ENCODE data around the gene MAP4K2.

Gene MAP4K2

DNA sequence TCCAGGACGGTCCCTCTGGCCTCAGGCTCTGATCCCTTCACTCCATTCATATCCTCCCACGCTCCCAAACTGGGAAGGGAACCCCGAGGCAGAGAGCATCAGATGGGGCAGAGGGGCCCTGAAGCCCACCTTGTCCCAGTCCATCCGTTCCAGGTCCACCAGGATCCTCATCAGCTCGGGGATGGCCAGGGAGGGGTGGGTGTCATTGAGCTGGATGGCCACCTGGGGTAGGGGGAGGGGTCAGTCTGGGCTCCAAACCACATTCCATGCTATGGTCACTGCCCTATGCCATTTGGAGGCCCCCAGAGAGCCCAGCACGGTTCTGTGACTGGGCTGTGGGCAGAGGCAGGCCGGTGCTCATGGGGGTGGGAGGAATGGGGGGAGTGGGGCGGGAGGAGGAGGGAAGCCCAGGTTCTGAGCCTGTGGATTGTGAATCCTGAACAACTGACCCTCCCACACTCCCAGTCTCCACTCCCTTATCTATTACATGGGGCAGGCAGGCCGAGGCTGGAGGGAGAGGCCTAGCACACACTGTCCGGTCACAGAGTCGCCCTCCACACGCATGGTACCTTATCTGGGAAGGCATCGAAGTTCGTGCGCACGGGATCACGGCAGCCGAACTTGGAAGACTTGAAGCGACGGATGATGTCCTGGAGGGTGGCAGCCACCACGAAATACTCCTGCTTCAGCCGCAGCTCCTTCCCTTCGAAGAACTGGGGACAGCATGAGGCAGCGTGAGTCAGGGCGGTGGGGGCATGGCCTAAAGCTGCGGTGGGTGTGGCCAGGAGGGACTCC is 48.7 kb downstream of the MAP4K2 start:
- DNase-seq = no peak

DNA sequence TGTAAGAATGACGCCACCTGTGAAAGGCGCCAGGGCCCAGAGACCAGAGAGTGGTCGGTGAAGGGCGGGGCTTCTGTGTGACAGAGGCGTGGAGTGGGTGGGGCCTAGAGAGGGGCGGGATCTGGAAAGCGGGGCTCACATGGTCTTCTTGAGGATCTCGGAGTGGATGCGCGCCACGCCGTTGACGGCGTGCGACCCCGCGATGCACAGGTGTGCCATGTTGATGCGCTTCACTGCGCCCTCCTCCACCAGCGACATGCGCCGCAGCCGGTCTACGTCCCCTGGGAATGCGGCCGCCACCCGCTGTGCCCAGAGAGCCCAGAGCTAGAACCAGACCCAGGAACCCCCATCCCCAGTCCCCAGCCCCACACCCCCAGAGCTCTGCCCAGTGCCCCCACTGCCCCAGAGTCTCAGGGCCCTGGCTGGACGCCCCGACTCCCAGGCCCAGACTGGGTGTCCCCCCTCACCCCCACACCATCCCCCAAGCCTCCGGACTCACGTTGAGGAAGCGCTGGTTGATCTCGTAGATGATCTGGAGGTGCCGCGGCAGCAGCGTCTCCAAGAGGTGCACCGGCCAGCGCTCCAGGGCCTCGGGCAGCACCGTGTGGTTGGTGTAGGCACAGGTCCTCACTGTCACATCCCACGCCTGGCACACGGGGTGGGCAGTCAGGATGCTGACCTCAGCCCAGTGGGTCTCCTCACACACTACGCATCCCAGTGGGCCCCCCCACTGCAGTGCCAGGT is 49.5 kb downstream of the MAP4K2 start:
- no peak for DNase-seq

DNA sequence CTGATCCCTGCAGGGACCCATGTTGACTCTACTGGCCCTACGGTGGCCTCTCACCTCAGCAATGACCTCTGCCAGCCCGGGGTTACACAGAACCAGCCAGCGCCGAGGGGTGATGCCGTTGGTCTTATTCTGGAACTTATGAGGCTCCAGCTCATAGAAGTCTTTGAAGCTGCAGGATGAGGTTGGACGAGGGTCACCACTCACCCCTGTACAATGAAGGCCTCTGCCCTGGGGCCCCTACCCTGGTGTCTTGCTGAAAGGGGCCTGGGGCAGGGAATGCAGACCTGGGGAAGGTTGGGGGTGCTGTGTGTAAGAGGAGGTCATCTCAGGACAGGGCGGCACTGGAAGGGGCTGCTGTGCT is 50.0 kb downstream of the MAP4K2 start:
- no peak for DNase-seq

DNA sequence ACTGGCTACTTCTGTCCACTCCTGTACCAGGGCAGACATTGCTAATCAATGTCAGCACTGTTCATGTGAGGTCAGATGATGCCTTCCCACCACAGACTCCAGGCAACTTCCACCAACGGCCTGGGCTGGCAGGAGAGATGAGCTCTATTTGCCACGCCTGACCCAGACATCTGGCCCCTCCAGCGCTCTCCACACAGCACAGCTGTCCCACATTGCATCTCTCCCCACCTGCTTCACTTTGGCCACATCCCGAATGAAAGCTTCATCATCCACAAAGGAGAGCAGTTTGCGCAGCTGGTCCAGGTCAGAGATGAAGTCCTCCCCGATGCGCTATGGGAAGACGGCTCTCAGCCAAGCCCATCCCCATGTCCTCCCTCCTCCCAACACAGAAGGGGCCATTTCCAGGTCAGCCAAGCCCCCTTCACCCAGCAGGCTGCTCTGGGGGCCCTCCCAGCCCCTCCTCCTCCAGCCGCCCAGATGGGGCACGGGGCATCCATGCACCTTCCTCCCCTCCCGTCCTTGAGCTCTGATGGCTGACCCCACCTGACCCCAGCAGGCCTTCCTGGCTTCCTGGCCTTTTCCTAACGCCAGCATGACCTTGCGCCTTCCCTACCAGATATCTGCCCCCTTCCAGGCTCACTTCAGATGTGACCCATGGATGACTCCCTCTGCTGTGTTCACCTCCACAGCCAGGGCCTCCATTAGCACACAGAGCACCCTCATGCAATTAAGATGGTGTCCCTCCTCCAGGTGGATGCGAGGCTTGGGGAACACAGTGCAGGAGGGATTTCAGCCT is 50.6 kb downstream of the MAP4K2 start:
- no peak for DNase-seq

GRCh38 chr11:64751580-64751979 is 51.4 kb downstream of the MAP4K2 start:
- no peak for DNase-seq

GRCh38 chr11:64751136-64751535 is 51.9 kb downstream of the MAP4K2 start:
- no peak for DNase-seq

DNA sequence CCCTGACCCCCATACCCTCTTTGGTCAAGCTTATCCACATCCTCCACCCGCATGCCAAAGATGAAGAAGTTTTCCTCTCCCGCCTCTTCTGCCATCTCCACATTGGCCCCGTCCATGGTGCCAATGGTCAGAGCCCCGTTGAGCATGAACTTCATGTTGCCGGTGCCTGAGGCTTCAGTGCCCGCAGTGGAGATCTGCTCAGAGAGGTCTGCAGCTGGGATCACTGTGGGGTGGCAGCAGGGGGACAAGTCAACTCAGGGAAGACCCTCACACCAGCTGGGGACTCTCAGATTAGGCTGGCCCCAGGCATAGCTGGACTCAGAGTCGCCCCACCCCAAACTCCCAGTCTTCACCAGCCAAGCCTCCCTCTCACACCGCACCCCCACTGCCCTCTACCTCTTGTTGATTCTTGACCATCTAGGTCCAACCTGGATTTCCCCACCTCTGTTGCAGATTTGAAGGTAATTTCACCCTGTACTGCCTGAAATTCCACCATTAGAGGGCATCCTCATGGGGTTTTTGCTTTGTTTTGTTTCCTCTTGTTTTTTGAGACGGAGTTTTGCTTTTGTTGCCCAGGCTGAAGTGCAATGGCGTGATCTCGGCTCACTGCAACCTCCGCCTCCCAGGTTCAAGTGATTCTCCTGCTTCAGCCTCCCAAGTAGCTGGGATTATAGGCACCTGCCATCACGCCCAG is 52.5 kb downstream of the MAP4K2 start:
- DNase-seq = peak; percentile 13

DNA sequence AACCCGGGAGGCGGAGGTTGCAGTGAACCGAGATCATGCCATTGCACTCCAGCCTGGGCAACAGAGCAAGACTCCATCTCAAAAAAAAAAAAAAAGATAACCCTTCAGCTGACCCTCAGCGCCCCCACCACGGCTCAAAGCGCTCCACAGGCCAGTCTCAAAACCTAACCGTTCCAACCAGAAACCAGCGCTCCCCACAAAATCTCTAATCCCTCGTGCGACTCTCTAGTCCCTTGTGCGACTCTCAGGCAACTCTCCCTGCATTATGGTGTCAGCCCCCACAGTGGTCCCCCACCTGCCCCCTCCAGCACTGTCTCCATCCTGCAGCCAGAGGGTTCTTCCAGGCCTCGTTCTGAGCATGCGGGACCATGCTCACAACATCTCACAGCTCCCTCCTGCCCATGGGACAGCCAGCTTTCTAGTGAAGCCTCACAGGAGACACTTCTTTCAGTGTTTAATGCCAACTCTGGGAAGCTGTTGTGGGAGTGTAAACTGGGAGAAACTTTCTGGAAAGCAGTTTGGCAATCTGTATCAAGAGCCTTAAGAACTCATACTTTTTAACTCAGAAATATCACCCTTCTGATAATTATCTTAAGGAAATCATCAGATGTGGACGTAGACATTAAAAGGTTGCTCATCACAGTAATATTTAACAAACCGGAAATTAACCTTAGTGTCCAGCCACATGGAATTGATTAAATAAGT is 54.9 kb downstream of the MAP4K2 start:
- no peak for DNase-seq

DNA sequence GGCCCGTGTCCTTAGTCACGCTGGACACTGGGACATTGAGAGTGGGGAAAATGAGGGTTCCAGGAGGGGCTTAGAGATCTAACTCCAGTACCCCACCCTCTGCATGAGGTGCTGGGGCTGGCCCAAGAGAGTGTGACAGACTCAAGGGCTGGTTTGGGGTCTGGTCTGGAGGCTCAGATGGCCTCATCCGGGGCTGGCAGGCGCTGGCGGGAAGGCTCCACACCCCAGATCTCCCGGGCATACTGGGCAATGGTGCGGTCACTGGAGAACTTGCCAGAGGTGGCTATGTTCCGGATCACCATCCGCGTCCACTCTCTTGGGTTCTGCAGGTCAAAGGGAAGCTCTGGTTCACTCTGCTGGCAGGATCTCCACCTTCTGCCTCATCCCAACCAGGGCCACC is 56.5 kb downstream of the MAP4K2 start:
- no peak for DNase-seq

- DNase-seq = peak; percentile 86
These were observed 57.3 kb downstream of the MAP4K2 start for GRCh38 chr11:64745521-64746328.

GRCh38 chr11:64745189-64745520 is 57.9 kb downstream of the MAP4K2 start:
- peak; percentile 84 for DNase-seq

DNA sequence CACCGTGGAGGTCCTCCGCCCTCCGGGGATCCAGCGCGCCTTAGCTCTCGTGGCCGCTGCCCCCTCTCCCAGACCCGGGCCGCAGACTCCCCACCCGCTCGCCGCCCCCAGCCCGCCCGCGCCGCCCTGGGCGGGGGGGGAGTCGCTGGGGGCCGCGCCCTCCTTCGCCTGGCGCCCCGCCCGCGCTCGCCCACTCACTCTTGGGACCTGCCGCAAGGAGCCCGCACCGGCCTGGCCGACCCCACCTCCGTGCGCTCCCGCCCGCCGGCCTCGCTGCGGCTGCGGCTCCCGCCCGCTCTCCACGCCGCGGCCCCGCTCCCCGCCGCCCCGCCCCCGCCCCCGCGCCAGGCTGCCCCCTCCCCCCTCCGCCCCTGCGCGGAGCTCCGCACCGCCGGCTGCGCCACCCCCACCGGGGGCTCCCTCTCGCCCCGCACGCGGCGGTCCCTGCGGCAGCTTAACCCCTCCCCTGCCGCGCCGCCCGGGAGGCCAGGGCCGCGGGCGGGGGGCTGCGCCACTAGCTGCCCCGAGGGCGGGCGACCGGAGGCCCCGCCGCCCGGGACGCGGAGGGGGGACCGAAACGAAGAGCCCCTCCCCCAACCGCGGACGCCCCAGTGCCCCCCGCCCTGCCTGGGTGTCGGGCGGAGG is 58.3 kb downstream of the MAP4K2 start:
- DNase-seq = no peak

- DNase-seq = peak; percentile 92
These were observed 59.1 kb downstream of the MAP4K2 start, which contains the start of gene RASGRP2 for GRCh38 chr11:64743591-64744543. TSS of gene RASGRP2 (minus strand) at chr11:64744142. CDS start at chr11:64742866, 1,276 bp downstream.

DNA sequence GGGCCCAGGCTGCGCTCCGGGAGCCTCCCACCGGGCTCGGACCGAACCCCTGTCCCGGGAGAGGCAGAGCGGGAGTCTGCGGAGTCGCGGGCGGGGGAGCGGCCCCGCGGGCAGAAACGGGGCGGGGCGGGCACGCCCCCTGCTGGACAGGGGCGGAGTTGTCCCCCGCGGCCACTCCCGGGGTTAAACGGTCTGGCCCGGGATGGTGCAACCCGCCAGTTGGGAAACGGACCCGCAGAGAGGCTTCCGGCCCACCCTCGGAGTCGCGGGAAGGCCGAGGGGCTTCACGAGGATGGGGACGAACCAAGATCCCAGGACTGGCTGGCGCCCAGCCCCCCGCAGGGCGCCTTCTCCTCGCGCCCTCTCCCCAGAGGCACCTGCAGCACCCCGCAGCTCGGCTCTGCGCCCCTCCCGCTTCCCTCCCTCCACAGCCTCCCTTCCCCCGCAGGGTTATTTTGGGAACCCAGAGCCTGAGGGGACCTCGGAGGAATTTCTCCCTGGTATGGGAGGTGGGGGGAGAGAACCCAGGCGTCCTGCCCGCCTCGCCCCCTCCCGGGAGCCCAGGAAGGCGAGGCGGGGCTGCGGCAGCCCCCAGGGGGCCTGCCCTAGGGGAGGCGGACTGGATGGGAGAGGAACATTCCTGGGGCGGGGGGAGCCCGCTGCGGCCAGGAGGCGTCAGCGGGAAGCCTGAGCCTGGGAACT is 60.0 kb downstream of the MAP4K2 start:
- DNase-seq = peak; percentile 89

DNA sequence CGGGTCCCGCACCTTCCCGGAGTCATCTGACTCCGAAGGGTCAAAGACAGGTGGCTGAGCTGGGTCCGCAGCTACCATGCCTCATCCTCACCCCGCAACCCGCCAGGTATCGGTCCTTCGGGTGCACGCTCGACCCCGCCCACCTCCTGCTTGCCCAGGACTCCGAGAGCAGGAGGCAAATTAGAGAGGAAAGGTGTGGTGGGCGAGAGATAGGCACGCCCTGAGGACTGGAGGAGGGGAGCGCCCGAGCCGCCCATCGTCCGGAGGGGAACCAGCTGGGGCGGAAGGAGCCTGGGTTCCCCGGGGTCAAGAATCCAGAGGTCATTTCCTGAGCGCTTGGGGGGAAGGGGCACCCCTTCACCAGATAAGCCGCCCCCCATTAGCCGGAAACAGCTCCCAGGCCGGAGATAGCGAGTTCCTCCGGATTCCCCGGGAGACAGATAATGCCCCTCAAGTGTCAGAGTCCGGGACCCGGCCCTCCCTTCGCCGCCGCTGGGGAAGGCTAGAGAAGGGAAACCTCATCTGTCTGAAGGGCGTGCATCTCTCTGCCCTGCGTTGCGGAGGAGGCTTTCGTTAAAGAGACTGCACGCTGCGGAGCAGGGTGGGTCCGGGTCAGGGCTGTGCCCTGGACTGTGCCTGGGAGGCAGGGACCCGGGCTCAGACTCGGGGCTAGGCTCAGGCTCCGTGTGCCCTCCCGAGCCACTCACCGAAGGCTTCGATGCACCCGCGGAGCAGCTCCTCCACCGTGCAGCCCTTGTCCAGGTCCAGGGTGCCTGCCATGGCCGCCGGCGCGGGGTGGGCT is 60.7 kb downstream of the MAP4K2 start:
- DNase-seq = no peak

- DNase-seq = no peak
These were observed 61.5 kb downstream of the MAP4K2 start for GRCh38 chr11:64741375-64742086.

GRCh38 chr11:64739871-64740270 is 63.1 kb downstream of the MAP4K2 start:
- DNase-seq = no peak
